ENCODE data around the gene SPOCK2. TPM values are rescaled to one million over a fixed set of nuclear protein-coding genes. Genes with fewer than 3 reads are reported as not detected.

Gene SPOCK2
- total RNA-seq, 1 donor from 2014 or later = 0.79 TPM

GRCh38 chr10:72087392-72087968 lies 871 bp downstream of the SPOCK2 start:
- DNase-seq = no peak

GRCh38 chr10:72086466-72087391 lies 1.6 kb downstream of the SPOCK2 start:
- no peak for DNase-seq

GRCh38 chr10:72085864-72086465 lies 2.4 kb downstream of the SPOCK2 start:
- DNase-seq = no peak

GRCh38 chr10:72085166-72085565 lies 3.2 kb downstream of the SPOCK2 start:
- DNase-seq = no peak

GRCh38 chr10:72083790-72084459 lies 4.4 kb downstream of the SPOCK2 start:
- DNase-seq = no peak

GRCh38 chr10:72082856-72083789 lies 5.2 kb downstream of the SPOCK2 start:
- no peak for DNase-seq

- DNase-seq = no peak
Observed at GRCh38 chr10:72081772-72082590, 6.4 kb downstream of the SPOCK2 start.

- no peak for DNase-seq
Observed at GRCh38 chr10:72081210-72081609, 7.1 kb downstream of the SPOCK2 start.

GRCh38 chr10:72080042-72080975 lies 8.0 kb downstream of the SPOCK2 start:
- no peak for DNase-seq

- DNase-seq = no peak
Observed at GRCh38 chr10:72079356-72079755, 9.0 kb downstream of the SPOCK2 start.

- no peak for DNase-seq
Observed at GRCh38 chr10:72077275-72077990, 10.9 kb downstream of the SPOCK2 start.

- DNase-seq = no peak
Observed at GRCh38 chr10:72076756-72077155, 11.6 kb downstream of the SPOCK2 start.

GRCh38 chr10:72075376-72076115 lies 12.8 kb downstream of the SPOCK2 start:
- DNase-seq = no peak

- no peak for DNase-seq
Observed at GRCh38 chr10:72074574-72075375, 13.6 kb downstream of the SPOCK2 start.

GRCh38 chr10:72073708-72074573 lies 14.4 kb downstream of the SPOCK2 start:
- DNase-seq = no peak

- no peak for DNase-seq
Observed at GRCh38 chr10:72072639-72073038, 15.7 kb downstream of the SPOCK2 start.

All from skin of body (tissue), 2 donors.